ENCODE measurements around the gene PDCD6IP.
"Not testable (repeated sequence)": the region's sequence is repeated elsewhere in the genome, so short reads cannot be mapped to it uniquely, and the experiment has no call there.

The PDCD6IP gene

GRCh38 chr3:33798418-33799201 is at the start of gene PDCD6IP:
PDCD6IP (plus strand) TSS chr3:33798630; CDS start chr3:33798729, 99 bp downstream.
- DNase-seq: peak; percentile 96

- no peak for DNase-seq
Measured at GRCh38 chr3:33749546-33750210, 48.8 kb upstream of the PDCD6IP start.

- DNase-seq: no peak
Measured at GRCh38 chr3:33750211-33750548, 48.2 kb upstream of the PDCD6IP start.

DNA sequence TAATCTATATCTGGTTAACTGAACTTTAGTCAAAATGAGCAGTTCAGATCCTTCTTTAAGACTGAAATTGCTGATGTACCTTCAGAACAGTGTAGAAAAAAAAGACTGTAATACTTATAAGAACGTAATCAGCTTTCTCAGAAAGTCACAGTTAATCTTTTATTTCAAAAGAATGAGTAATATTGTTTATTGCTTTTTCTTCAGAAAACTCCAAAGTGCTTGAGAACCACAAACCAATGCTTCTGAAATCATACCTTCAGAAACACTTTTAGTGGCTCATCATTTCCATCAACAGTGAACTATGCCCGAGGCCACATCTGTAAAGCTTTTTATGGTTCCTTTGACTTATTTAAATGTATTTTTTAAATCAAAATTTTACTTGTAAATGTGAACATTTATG is 47.1 kb upstream of the PDCD6IP start:
- DNase-seq: no peak

DNA sequence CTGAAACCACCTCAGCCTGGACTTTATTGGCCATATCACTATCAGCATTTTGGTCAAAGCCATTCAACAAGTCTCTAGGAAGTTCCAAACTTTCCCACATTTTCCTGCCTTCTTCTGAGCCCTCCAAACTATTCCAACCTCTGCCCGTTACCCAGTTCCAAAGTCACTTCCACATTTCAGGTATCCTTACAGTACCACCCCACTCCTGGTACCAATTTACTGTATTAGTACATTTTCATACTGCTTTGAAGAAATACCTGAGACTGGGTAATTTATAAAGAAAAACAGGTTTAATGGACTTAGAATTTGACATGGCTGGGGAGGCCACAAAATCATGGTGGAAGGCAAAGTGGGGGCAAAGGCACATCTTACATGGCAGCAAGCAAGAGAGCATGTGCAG is 44.0 kb upstream of the PDCD6IP start:
- DNase-seq: not testable (repeated sequence)

- no peak for DNase-seq
Measured at GRCh38 chr3:33758281-33758680, 40.1 kb upstream of the PDCD6IP start.

DNA sequence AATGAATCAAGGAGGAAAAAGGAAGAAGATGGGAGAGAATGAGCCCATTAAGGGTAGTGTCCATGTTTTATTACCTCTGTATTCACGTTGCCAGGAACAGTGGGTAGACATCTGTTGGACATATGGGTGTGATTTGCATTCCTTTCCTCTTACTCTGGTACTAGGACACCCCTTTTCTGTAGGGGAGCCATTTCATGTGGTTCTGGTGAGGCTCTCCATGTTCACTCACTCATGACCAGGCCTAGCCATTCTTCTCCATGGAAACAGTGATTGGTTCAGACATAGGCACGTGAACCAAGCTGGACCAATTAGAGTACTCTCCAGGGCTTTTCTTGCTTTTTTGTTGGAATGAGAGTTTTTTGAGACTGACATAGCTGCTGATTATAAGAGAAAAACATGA is 39.6 kb upstream of the PDCD6IP start:
- no peak for DNase-seq

GRCh38 chr3:33768578-33769330 is 29.7 kb upstream of the PDCD6IP start:
- DNase-seq: no peak

DNA sequence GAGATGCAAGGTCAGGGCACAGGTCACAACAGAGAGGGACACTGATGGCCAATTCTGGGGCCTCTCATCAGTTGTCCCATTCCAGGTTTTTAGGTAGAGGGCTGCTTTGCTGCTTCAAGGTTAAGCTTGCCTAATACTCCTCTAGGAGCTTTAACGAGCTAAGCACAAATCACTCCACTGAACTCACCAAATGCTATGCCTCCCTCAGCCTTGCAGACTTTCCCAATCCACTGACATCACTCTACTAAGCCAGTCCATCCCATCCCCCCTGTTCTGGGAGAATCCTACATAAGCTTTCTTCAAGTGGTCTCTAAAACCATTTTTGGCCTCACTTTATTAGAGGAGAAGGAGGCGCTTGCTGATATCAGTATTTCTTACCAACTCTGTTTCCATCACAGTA is 24.8 kb upstream of the PDCD6IP start:
- DNase-seq: no peak

GRCh38 chr3:33775363-33775762 is 23.1 kb upstream of the PDCD6IP start:
- no peak for DNase-seq

DNA sequence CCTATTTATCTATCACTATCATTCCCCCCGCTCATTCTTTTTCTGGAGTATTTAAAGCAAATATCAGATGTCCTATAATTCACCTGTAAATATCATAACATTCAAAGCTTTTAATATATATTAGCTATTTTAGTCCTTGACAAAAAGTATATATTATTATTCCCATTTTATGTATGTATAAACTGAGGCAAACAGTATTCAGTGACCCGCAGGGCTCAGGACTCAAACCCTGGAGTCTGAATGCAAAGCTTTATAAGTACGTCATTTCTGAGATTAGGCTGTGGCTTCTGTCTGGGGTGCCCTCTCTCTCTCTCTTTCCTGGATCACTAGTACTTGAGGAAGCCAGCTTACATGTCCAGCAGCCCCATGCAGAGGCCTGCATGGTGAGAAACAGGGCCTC is 20.4 kb upstream of the PDCD6IP start:
- DNase-seq: no peak

DNA sequence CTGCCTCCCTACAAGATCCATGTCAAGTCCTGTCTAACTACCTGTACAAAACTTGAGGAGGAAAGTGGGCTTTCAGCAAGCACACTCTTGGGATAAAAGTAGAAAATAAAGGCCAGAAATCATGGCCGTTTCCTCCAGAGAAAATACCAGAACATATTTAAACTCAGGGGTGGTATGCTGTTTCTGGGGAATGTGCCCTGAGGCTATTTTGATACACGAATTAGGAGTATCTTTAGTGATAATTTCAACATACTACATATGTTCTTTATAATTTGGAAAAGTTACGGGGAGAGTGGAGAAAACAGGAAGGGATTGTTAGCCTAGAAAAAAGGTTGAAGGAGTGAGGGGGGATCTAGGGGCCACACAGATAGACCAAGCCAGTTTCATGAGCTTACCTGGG is 18.7 kb upstream of the PDCD6IP start:
- DNase-seq: no peak

GRCh38 chr3:33781413-33781812 is 17.0 kb upstream of the PDCD6IP start:
- not testable (repeated sequence) for DNase-seq

GRCh38 chr3:33786565-33787327 is 11.7 kb upstream of the PDCD6IP start:
- no peak for DNase-seq

DNA sequence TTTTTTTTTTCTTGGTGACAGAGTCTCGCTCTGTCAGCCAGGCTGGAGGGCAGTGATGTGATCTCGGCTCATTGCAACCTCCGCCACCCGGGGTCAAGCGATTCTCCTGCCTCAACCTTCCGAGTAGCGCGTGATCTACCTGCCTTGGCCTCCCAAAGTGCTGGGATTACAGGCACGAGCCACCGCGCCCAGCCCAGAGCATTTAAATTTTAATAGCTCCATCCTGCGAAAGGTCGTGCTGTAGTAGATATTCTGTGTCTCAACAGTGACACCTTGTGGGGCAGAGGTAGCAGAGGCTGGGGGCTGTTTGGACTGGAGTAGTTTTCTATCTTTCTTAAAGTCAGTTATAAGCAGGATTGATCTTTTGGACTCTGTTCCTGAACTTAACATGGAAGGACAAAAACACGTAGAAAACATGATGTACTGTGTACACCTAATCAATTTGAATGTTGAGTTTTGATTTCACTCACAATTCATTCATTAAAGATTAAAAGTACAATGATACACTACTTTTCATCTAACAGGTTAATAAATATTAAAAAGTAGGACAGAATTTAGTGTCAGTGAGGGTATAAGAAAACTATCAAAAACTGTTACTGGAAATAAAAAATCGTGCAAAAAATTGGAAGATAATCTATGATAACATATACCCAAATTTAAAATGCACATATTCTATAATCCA is 11.0 kb upstream of the PDCD6IP start:
- peak; percentile 75 for DNase-seq

GRCh38 chr3:33789183-33789954 is 9.1 kb upstream of the PDCD6IP start:
- DNase-seq: no peak

- no peak for DNase-seq
Measured at GRCh38 chr3:33790091-33790490, 8.3 kb upstream of the PDCD6IP start.

DNA sequence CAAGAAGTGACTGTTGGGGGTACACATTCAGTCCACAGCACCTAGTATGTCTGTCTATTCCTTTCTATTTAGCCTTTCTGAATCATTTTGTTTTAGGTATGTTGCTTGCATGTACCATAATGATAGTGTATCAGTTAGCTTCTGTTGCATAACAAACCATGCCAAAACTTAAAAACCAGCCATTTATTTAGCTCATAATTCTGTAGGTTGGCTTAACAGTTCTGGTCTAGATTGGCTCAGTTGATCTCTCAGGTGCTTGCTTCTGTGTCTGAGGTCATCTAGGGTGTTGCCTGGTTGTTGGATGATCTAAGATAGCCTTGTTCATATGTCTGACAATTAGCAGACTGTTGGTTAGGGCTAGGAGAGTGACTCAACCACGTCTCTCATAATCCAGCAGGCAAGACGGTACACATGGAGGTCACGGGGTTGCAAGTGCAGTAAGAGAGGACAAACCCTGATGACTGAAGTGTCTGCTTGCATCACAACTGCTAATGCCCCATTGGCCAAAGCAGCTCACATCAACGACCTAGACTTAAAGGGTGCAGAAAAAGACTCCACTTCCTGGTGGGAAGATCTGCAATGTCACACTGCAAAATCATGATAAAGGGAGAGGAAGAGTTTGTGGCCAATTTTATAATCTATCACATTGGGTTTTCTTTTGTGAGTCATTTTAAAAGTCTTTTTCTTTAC is 6.8 kb upstream of the PDCD6IP start:
- DNase-seq: no peak

GRCh38 chr3:33792167-33792892 is 6.1 kb upstream of the PDCD6IP start:
- no peak for DNase-seq

DNA sequence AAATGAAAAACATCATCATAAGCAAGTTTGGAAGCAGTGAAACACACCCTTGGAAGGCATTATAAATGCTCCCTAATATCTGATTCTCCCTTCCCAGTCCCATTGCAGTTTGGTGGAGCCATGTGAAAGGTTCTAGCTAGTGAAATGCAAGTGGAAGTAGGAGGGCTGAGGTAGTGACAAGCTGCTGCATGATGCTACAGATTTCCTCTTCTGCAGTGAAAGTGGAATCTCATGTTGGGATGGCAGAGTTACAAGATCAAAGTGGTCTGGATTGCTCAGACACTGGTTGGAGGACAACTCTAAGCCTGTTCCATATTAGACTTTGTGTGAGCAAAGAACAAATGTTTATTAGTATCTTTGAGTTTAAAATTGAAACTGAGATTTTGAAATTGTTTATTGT is 3.3 kb upstream of the PDCD6IP start:
- DNase-seq: no peak

Measured in activated CD8-positive, alpha-beta memory T cell treated with anti-CD3 and anti-CD28 coated beads for 24 hours (primary cell).